BJ (cell line): ENCODE results near the gene TWNK. TPM values are rescaled to one million over a fixed set of nuclear protein-coding genes. Genes with fewer than 3 reads are reported as not detected.

Experiments used
- CTCF ChIA-PET: fragments of 350-600 bp; formaldehyde crosslinking; extraction: SDS; loops from one replicate; lab custom pipeline; 2021; ENCODE audit warnings: antibody characterized with exemption, inconsistent platforms; lab: Yijun Ruan, JAX
- POLR2A ChIA-PET: fragments of 300-600 bp; sonication (Branson Sonifier 250); formaldehyde crosslinking; extraction: SDS; loops from one replicate; lab custom pipeline; 2021; ENCODE audit warnings: antibody characterized with exemption; lab: Charles Lee
- DNase-seq: peaks from one replicate; pipeline ENCODE4 v3.0.0-alpha.2; 2011; ENCODE audit warnings: low read depth
- H3K27me3 ChIP-seq: 2 replicates; pipeline ENCODE4 v1.6.0; 2011; ENCODE audit warnings: low read length; ENCODE audit not compliant: control insufficient read depth, insufficient read depth
- H3K36me3 ChIP-seq: 2 replicates; pipeline ENCODE4 v1.5.1; 2011; ENCODE audit warnings: low read length; ENCODE audit not compliant: control insufficient read depth, insufficient read depth
- H3K4me3 ChIP-seq: 2 replicates; pipeline ENCODE4 v1.5.1; 2011; ENCODE audit warnings: low read depth, mild to moderate bottlenecking, control low read depth, low read length
- CTCF ChIP-seq: IDR thresholded peaks from 2 replicates; pipeline ENCODE4 v1.5.1; 2011; ENCODE audit warnings: low read depth, mild to moderate bottlenecking, control low read depth, inconsistent platforms, low read length, moderate library complexity; ENCODE audit not compliant: insufficient read depth
- polyA plus RNA-seq: library from polyadenylated mRNA; depleted of rRNA; stranded (reverse); fragments of >200 nt; gene quantifications from 2 replicates; pipeline ENCODE4 v1.2.3, GENCODE V29; 2011

The TWNK gene
- polyA plus RNA-seq, 1 experiment: 5.5 TPM

DNA sequence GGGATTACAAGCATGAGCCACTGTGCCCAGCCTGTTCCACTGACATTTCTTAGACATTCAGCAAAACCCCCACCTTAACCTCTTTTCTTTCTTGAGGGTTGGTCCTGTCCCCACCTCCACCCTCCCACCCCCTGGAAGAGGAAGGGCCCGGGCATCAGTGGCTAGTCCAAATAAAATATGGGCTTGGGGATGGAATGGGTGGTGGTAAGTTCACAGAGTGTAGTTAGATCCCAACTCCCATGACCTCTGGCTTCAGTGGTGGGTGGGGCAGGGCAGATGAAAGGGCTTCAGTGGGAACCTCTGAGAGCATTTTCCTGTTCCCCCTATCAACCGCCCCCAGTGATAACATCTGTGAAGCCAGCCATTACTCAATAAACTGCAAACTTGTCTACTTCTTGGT, 53.5 kb downstream of the TWNK start:
- peaks cover 37% of the 10 kb centered on the region for H3K36me3 ChIP-seq
- no peak for TF ChIP-seq CTCF
- no peak overlapping the region for H3K4me3 ChIP-seq
- ChIA-PET CTCF (interaction anchor here (0.8 to 27.0 kb wide), 10 partner anchors 10 to 102 kb away, joined by 3 to 676 read pairs (median 6); partner anchors contain the start of genes KAZALD1, PDZD7 and SFXN3), POLR2A (no interaction called here)
- H3K27me3 ChIP-seq: no peaks in the 10 kb centered on the region
- DNase-seq: no peak

- Histone ChIP-seq H3K27me3 (no peaks in the 10 kb centered on the region), H3K36me3 (peaks cover 33% of the 10 kb centered on the region), H3K4me3 (no peak overlapping the region)
- ChIA-PET CTCF (interaction anchor here (0.6 to 27.0 kb wide), 15 partner anchors 8 to 532 kb away, joined by 3 to 676 read pairs (median 4); partner anchors contain the start of genes KAZALD1, PDZD7 and SFXN3), POLR2A (interaction anchor here (0.6 kb wide), 1 partner anchor 102 kb away, joined by 4 read pairs; no protein-coding TSS in a partner anchor)
- TF ChIP-seq CTCF: peak; percentile 88
- DNase-seq: peak; percentile 46
These were observed 54.0 kb downstream of the TWNK start for GRCh38 chr10:101041252-101041761.

DNA sequence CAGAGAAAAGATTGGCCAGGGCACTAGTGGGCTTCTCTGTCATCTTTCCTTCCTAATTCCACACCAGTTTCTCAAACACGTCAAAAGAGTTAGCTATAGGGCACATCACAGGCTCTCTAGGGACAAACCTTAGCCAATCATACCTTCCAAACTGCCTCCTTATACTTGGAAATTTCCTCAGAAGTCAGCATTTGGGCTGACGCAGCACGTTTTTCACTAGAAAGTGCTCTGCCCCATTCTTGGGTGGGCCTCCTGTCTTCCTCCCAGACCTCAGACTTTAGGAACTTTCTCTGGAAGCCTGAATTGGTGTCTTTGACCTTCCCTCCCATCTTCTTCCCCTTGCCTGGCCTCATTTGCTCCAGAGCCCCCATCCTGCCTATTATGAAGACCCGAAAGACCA, 54.8 kb downstream of the TWNK start:
- ChIA-PET POLR2A (interaction anchor here (1.1 to 1.4 kb wide), 3 partner anchors 10 to 25 kb away, joined by 4 to 9 read pairs (median 4); no protein-coding TSS in a partner anchor), CTCF (interaction anchor here (1.0 to 27.0 kb wide), 10 partner anchors 9 to 100 kb away, joined by 3 to 676 read pairs (median 7); partner anchors contain the start of genes KAZALD1, LZTS2, PDZD7 and SFXN3)
- peak overlapping the region; percentile 47 for H3K4me3 ChIP-seq
- no peak for TF ChIP-seq CTCF
- H3K27me3 ChIP-seq: no peaks in the 10 kb centered on the region
- peaks cover 25% of the 10 kb centered on the region for H3K36me3 ChIP-seq
- no peak for DNase-seq

DNA sequence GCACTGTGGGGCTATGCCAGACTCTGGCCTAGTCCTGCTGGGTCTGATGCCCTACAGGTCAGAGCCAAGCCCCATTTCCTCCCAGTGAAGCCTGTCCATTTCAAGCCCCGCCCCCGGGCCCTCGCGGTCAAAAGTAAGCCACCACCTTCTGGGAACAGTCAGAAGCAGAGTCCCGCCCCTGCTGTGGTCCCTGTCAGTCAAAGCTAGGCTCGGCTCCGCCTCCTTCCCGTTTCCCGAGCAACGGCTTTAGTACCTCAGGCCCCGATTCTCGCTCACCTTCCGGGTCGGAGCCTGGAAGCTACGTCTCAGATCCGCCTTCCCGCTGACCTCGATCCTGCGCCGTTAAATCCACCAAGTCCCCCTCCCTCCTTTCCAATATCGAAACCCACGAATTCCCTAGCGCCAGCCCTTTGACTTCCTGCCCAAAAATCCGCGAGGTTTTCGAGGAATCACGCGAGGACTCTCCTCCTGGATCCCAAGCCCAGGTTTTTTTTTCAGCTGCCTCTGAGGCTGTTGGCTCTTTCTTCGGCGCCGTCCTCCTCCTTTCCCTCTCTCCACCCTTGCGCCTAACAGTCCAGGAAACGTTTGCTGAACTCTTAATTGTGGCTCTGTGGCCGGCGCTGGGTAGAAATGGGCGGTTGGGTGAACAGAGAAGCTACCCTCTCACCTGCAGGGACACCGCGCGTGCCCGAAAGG, 55.5 kb downstream of the TWNK start:
- Histone ChIP-seq H3K4me3 (peak overlapping the region; percentile 47), H3K36me3 (peaks cover 19% of the 10 kb centered on the region), H3K27me3 (peaks cover 3% of the 10 kb centered on the region; the same call in 1 of the 2 replicates)
- no peak for TF ChIP-seq CTCF
- CTCF ChIA-PET: interaction anchor here (0.7 to 27.0 kb wide), 17 partner anchors 10 to 100 kb away, joined by 3 to 676 read pairs (median 5); partner anchors contain the start of genes KAZALD1, LZTS2, PDZD7 and SFXN3
- POLR2A ChIA-PET: interaction anchor here (0.5 to 1.4 kb wide), 9 partner anchors 8 to 1199 kb away, joined by 3 to 13 read pairs (median 4); partner anchors contain the start of genes HIF1AN, KAZALD1, PDZD7 and PITX3
- DNase-seq: peak; percentile 92

GRCh38 chr10:101043363-101043707, 56.0 kb downstream of the TWNK start:
- TF ChIP-seq CTCF: no peak
- DNase-seq: no peak
- Histone ChIP-seq H3K27me3 (peaks cover 5% of the 10 kb centered on the region; the same call in 1 of the 2 replicates), H3K4me3 (peak overlapping the region; percentile 47), H3K36me3 (peaks cover 14% of the 10 kb centered on the region)
- ChIA-PET POLR2A (interaction anchor here (0.5 to 1.4 kb wide), 10 partner anchors 9 to 1198 kb away, joined by 3 to 13 read pairs (median 4); partner anchors contain the start of genes HIF1AN, KAZALD1, PDZD7 and PITX3), CTCF (interaction anchor here (0.7 to 27.0 kb wide), 15 partner anchors 12 to 99 kb away, joined by 3 to 676 read pairs (median 7); partner anchors contain the start of genes KAZALD1, LZTS2, PDZD7 and SFXN3)
